Measurements from ENCODE around the gene ENOX2.

DNA sequence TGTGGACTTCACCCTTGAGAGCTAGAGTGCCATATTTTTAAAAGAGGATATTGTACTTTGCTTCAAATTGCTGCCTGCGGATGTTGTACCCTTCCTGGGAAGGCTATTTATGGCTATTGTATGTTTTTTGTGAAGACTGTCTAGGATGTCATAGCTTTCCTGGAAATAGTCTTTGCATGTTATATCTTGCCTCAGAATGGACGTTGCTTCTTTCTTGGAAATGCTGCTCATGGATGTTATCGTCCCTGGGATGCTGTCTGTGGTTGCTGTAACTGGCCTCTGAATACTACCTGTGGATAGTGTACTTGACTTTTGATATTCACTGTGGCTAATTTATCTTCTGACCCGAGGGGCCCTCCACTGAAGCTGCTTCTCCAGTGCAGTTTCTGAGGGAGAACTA lies 146.8 kb downstream of the ENOX2 start:
- TF ChIP-seq, protein P1, sequence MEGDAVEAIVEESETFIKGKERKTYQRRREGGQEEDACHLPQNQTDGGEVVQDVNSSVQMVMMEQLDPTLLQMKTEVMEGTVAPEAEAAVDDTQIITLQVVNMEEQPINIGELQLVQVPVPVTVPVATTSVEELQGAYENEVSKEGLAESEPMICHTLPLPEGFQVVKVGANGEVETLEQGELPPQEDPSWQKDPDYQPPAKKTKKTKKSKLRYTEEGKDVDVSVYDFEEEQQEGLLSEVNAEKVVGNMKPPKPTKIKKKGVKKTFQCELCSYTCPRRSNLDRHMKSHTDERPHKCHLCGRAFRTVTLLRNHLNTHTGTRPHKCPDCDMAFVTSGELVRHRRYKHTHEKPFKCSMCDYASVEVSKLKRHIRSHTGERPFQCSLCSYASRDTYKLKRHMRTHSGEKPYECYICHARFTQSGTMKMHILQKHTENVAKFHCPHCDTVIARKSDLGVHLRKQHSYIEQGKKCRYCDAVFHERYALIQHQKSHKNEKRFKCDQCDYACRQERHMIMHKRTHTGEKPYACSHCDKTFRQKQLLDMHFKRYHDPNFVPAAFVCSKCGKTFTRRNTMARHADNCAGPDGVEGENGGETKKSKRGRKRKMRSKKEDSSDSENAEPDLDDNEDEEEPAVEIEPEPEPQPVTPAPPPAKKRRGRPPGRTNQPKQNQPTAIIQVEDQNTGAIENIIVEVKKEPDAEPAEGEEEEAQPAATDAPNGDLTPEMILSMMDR (optimal IDR thresholded peaks at IDR 0.05 in 1 of 3, IDR thresholded peaks at IDR 0.05 in 1 of 3, conservative IDR thresholded peaks at IDR 0.05 in 1 of 3; ENCODE audit: extremely low read depth in 1 of 3, insufficient read depth in 2 of 3, low read length in 3 of 3): no peak
- no peak for TF ChIP-seq EZH2 (IDR thresholded peaks at IDR 0.05; ENCODE audit: low read length)
